Panc1 (cell line): ENCODE results near the gene KRCC1. TPM values are rescaled to one million over a fixed set of nuclear protein-coding genes. Genes with fewer than 3 reads are reported as not detected.

Source experiments
- ATAC-seq: fragments of 200-7000 bp; cut with Tn5 transposase; 2 replicates; pipeline ENCODE4 v1.9.1; 2020; ENCODE audit warnings: mild to moderate bottlenecking, moderate library complexity
- BruUV-seq: library from RNA; stranded (reverse); fragments of 400-500 nt; replicated peaks from 2 replicates; lab custom pipeline; 2021; lab: Mats Ljungman, UMichigan
- CTCF ChIA-PET: fragments of 300-600 bp; sonication (Branson Sonifier 250); formaldehyde crosslinking; loops from one replicate; lab custom pipeline; 2022; ENCODE audit warnings: antibody characterized with exemption; lab: Charles Lee
- POLR2A ChIA-PET: fragments of 300-600 bp; sonication (Branson Sonifier 250); formaldehyde crosslinking; loops from one replicate; lab custom pipeline; 2022; ENCODE audit warnings: antibody characterized with exemption; lab: Charles Lee
- DNase-seq: peaks from one replicate; pipeline ENCODE4 v3.0.0-alpha.2; 2010; ENCODE audit warnings: low read depth, low spot score
- H3K27ac ChIP-seq: 2 replicates; pipeline ENCODE4 v1.5.1; 2011; ENCODE audit warnings: mild to moderate bottlenecking, low read length, inconsistent platforms
- H3K27me3 ChIP-seq: fragments of 200-500 bp; sonication (Bioruptor generic); 2 replicates; pipeline ENCODE4 v1.6.0; 2014; ENCODE audit warnings: low read length, inconsistent platforms; ENCODE audit not compliant: control insufficient read depth, insufficient read depth
- H3K36me3 ChIP-seq: fragments of 200-500 bp; sonication (Bioruptor generic); 2 replicates; pipeline ENCODE4 v1.5.1; 2014; ENCODE audit warnings: inconsistent platforms, mild to moderate bottlenecking, low read length, moderate library complexity; ENCODE audit not compliant: control insufficient read depth, insufficient read depth
- H3K4me1 ChIP-seq: 2 replicates; pipeline ENCODE4 v1.5.1; 2011; ENCODE audit warnings: inconsistent platforms, mild to moderate bottlenecking, low read length, moderate library complexity; ENCODE audit not compliant: control insufficient read depth, insufficient read depth
- H3K4me3 ChIP-seq, 2 experiments: 2 replicates each; pipeline ENCODE4 v1.5.1; 2011 to 2012; ENCODE audit warnings: low read depth in 2 of 2, low read length in 2 of 2, mild to moderate bottlenecking in 2 of 2, inconsistent platforms in 1 of 2, moderate library complexity in 1 of 2
- H3K9me3 ChIP-seq: fragments of 200-500 bp; sonication (Bioruptor generic); 2 replicates; pipeline ENCODE4 v1.5.1; 2014; ENCODE audit warnings: low read depth, mild to moderate bottlenecking, inconsistent platforms, low read length, moderate library complexity; ENCODE audit not compliant: control insufficient read depth, insufficient read depth
- CTCF ChIP-seq: fragments of 450-650 bp; IDR thresholded peaks from 2 replicates; pipeline ENCODE4 v1.5.1; 2017; ENCODE audit warnings: mild to moderate bottlenecking
- POLR2AphosphoS5 ChIP-seq: IDR thresholded peaks from 2 replicates; pipeline ENCODE4 v1.6.1; 2012; ENCODE audit warnings: mild to moderate bottlenecking, low read depth, low read length, moderate library complexity
- REST ChIP-seq, 2 experiments: IDR thresholded peaks; 2 replicates each; pipeline ENCODE4 v1.6.1; 2011 to 2012; ENCODE audit warnings: low read depth in 2 of 2, control low read depth in 1 of 2, low read length in 1 of 2, mild to moderate bottlenecking in 1 of 2, moderate library complexity in 1 of 2; ENCODE audit not compliant: insufficient read depth in 1 of 2
- SIN3A ChIP-seq: IDR thresholded peaks from 2 replicates; pipeline ENCODE4 v1.6.1; 2012; ENCODE audit warnings: low read depth, mild to moderate bottlenecking, low read length, moderate library complexity, borderline replicate concordance; ENCODE audit not compliant: insufficient read depth
- TCF7L2 ChIP-seq: IDR thresholded peaks from 2 replicates; pipeline ENCODE4 v1.6.1; 2011; ENCODE audit warnings: mild to moderate bottlenecking, low read depth, low read length, inconsistent platforms
- in situ Hi-C: cut with HindIII; loops from 2 replicates; pipeline ENCODE4 v1.10.0; 2016; ENCODE audit warnings: low sequenced_read_pairs, low pct_unique_long_range_greater_than_20kb
- intact Hi-C: fragments of 100-400 bp; cut with micrococcal nuclease; formaldehyde crosslinking; loops from one replicate; pipeline ENCODE4 v1.10.0; 2022; ENCODE audit not compliant: unreplicated experiment
- total RNA-seq: library from RNA; stranded (reverse); gene quantifications from one replicate; pipeline ENCODE4 v1.2.1, GENCODE V29; 2021; ENCODE audit not compliant: unreplicated experiment

Gene KRCC1
- total RNA-seq, 1 experiment from 2014 or later = 7.6 TPM

- Histone ChIP-seq H3K36me3 (no peaks in the 10 kb centered on the region), H3K27me3 (no peaks in the 10 kb centered on the region), H3K27ac (no peak overlapping the region), H3K4me1 (0 out of 2 replicates have a peak, but pooled peaks cover 3% of the 10 kb centered on the region), H3K9me3 (no peaks in the 10 kb centered on the region), H3K4me3 (no peak overlapping the region)
- intact Hi-C loops (no loop called here), in situ Hi-C loops (no loop called here)
- POLR2A ChIA-PET = no interaction called here
- CTCF ChIA-PET = no interaction called here
- no peak for DNase-seq
- no TSS peak for BruUV-seq
- no peak for ATAC-seq
- no peak for TF ChIP-seq CTCF
- TF ChIP-seq TCF7L2 = no peak
- TF ChIP-seq SIN3A = no peak
- TF ChIP-seq POLR2AphosphoS5 = no peak
- TF ChIP-seq REST (IDR thresholded peaks at IDR 0.05; ENCODE audit: insufficient read depth in 1 of 2, low read depth in 2 of 2, low read length in 1 of 2) = no peak
Measured at GRCh38 chr2:88005776-88006175, 49.8 kb downstream of the KRCC1 start.

- TF ChIP-seq REST (IDR thresholded peaks at IDR 0.05; ENCODE audit: insufficient read depth in 1 of 2, low read depth in 2 of 2, low read length in 1 of 2) = no peak
- TF ChIP-seq CTCF = no peak
- TF ChIP-seq SIN3A = no peak
- no peak for TF ChIP-seq TCF7L2
- TF ChIP-seq POLR2AphosphoS5 = no peak
- in situ Hi-C loops (no loop called here), intact Hi-C loops (no loop called here)
- H3K9me3 ChIP-seq = no peaks in the 10 kb centered on the region
- no peaks in the 10 kb centered on the region for H3K36me3 ChIP-seq
- ChIA-PET CTCF (no interaction called here), POLR2A (no interaction called here)
- BruUV-seq = no TSS peak
- H3K27ac ChIP-seq = no peak overlapping the region
- ATAC-seq (no peak), DNase-seq (no peak)
- no peaks in the 10 kb centered on the region for H3K27me3 ChIP-seq
- no peak overlapping the region for H3K4me3 ChIP-seq
- H3K4me1 ChIP-seq = 0 out of 2 replicates have a peak, but pooled peaks cover 3% of the 10 kb centered on the region
Measured at GRCh38 chr2:88003074-88003755, 52.4 kb downstream of the KRCC1 start.
